ENCODE data around the gene ZBTB20.
A peak's percentile ranks its signal among the peaks of the same experiment; 100 is the strongest.
"Not testable (repeated sequence)": the region's sequence is repeated elsewhere in the genome, so short reads cannot be mapped to it uniquely, and the experiment has no call there.

Gene ZBTB20

GRCh38 chr3:114680299-114680698 lies 466.8 kb downstream of the ZBTB20 start:
- TF ChIP-seq, protein P1, sequence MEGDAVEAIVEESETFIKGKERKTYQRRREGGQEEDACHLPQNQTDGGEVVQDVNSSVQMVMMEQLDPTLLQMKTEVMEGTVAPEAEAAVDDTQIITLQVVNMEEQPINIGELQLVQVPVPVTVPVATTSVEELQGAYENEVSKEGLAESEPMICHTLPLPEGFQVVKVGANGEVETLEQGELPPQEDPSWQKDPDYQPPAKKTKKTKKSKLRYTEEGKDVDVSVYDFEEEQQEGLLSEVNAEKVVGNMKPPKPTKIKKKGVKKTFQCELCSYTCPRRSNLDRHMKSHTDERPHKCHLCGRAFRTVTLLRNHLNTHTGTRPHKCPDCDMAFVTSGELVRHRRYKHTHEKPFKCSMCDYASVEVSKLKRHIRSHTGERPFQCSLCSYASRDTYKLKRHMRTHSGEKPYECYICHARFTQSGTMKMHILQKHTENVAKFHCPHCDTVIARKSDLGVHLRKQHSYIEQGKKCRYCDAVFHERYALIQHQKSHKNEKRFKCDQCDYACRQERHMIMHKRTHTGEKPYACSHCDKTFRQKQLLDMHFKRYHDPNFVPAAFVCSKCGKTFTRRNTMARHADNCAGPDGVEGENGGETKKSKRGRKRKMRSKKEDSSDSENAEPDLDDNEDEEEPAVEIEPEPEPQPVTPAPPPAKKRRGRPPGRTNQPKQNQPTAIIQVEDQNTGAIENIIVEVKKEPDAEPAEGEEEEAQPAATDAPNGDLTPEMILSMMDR (conservative IDR thresholded peaks at IDR 0.05; ENCODE audit: low read depth, low read length): no peak
- no peak overlapping the region for H3K4me3 ChIP-seq (ENCODE audit: low read depth, low read length)
- DNase-seq (ENCODE audit: low read depth): no peak

GRCh38 chr3:114679773-114680172 lies 467.3 kb downstream of the ZBTB20 start:
- DNase-seq (ENCODE audit: low read depth): not testable (repeated sequence)

DNA sequence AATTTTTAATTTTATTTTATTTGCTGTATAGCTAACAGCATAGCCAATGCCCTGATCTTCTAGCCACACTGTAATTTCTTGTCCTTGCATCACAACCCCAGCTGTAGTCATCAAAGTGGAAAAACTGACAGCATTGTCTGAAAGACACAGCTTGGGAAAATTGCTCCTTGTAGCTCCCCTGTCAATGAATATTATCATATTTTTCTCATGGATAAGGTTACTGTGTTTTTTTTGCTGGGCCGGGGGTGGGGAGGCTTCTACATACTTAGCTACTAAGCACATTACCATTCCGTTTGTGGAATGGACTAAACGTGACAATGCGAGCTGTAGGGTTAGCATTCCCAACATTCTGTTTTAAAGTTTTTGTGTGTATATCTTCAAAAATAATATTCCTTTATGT lies 472.0 kb downstream of the ZBTB20 start:
- TF ChIP-seq, protein P1 (conservative IDR thresholded peaks at IDR 0.05; ENCODE audit: low read depth, low read length): no peak
- peak; percentile 55 for DNase-seq (ENCODE audit: low read depth)
- H3K4me3 ChIP-seq (ENCODE audit: low read depth, low read length): no peak overlapping the region

More at GRCh38 chr3:114679773-114680172, 467.3 kb downstream of the ZBTB20 start:
- H3K4me3 ChIP-seq (ENCODE audit: low read depth, low read length): not testable (repeated sequence)

- TF ChIP-seq, protein P1 (conservative IDR thresholded peaks at IDR 0.05; ENCODE audit: low read depth, low read length): no peak
- DNase-seq (ENCODE audit: low read depth): peak; percentile 22
- no peak overlapping the region for H3K4me3 ChIP-seq (ENCODE audit: low read depth, low read length)
Observed at GRCh38 chr3:114674036-114674435, 473.1 kb downstream of the ZBTB20 start.

DNA sequence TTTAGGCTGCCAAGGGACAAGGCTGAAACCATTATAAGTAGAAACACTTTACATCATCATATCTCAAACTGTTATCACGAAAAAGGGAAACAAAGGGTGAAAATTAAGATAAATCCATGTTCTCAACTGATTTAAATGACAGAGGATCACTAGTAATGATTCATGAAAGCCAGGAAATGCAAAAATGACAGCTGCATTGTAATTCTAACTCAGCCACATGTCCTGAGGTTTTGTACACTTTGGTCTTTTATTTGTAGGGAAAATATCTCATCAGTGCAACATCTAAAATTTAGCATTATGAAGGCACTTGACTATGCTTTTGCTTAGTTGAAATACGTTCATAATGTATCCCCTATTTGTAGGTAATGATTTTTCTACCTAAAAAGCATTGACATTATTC lies 473.6 kb downstream of the ZBTB20 start:
- no peak for DNase-seq (ENCODE audit: low read depth)
- TF ChIP-seq, protein P1 (conservative IDR thresholded peaks at IDR 0.05; ENCODE audit: low read depth, low read length): no peak
- no peak overlapping the region for H3K4me3 ChIP-seq (ENCODE audit: low read depth, low read length)

GRCh38 chr3:114672692-114673447 lies 474.2 kb downstream of the ZBTB20 start:
- TF ChIP-seq, protein P1 (conservative IDR thresholded peaks at IDR 0.05; ENCODE audit: low read depth, low read length): no peak
- no peak for DNase-seq (ENCODE audit: low read depth)
- no peak overlapping the region for H3K4me3 ChIP-seq (ENCODE audit: low read depth, low read length)

GRCh38 chr3:114671741-114672510 lies 475.2 kb downstream of the ZBTB20 start:
- no peak overlapping the region for H3K4me3 ChIP-seq (ENCODE audit: low read depth, low read length)
- no peak for DNase-seq (ENCODE audit: low read depth)
- TF ChIP-seq, protein P1 (conservative IDR thresholded peaks at IDR 0.05; ENCODE audit: low read depth, low read length): no peak
